CD4-positive, alpha-beta T cell (primary cell): ENCODE measurements around the gene KCNT2. TPM values are rescaled to one million over a fixed set of nuclear protein-coding genes. Genes with fewer than 3 reads are reported as not detected.

Source experiments
- ATAC-seq: fragments of 200-7000 bp; cut with Tn5 transposase; one replicate; pipeline ENCODE4 v1.10.0; 2022; ENCODE audit warnings: mild to moderate bottlenecking; ENCODE audit not compliant: poor library complexity
- CTCF ChIA-PET: fragments of 350-600 bp; sonication (Branson Sonifier 250); formaldehyde crosslinking; loops from one replicate; lab custom pipeline; 2021; ENCODE audit warnings: antibody characterized with exemption, inconsistent platforms; lab: Charles Lee
- POLR2A ChIA-PET: fragments of 350-600 bp; sonication (Branson Sonifier 250); formaldehyde crosslinking; loops from one replicate; lab custom pipeline; 2021; ENCODE audit warnings: antibody characterized with exemption, inconsistent platforms; lab: Charles Lee
- DNase-seq, 14 experiments: peaks; one replicate each; pipeline ENCODE4 v3.0.0-alpha.2; 2013 to 2020; ENCODE audit warnings: mixed read lengths in 2 of 14
- H3K27ac ChIP-seq, 2 donors: one replicate each; pipeline versions ENCODE4 v1.5.1 to v1.7.0; 2013; ENCODE audit warnings: low read length in 2 of 2, low read depth in 1 of 2, mild to moderate bottlenecking in 1 of 2
- H3K27me3 ChIP-seq, 2 experiments: 1 replicate in 1 of 2; 2 replicates in 1 of 2; pipeline versions ENCODE4 v1.6.1 to v1.7.0; 2013; ENCODE audit warnings: low read length in 2 of 2, control low read depth in 1 of 2, mild to moderate bottlenecking in 1 of 2, moderate library complexity in 1 of 2; ENCODE audit not compliant: insufficient read depth in 2 of 2, control insufficient read depth in 1 of 2
- H3K36me3 ChIP-seq: one replicate; pipeline ENCODE4 v1.6.1; 2013; ENCODE audit warnings: low read length, control low read depth; ENCODE audit not compliant: insufficient read depth
- H3K4me1 ChIP-seq: one replicate; pipeline ENCODE4 v1.6.1; 2013; ENCODE audit warnings: low read length, control low read depth; ENCODE audit not compliant: insufficient read depth
- H3K4me3 ChIP-seq: one replicate; pipeline ENCODE4 v1.5.1; 2013; ENCODE audit warnings: mild to moderate bottlenecking, low read length, moderate library complexity
- H3K9me3 ChIP-seq, 2 experiments: 1 replicate in 1 of 2; 2 replicates in 1 of 2; pipeline versions ENCODE4 v1.6.1 to v1.7.0; 2013; ENCODE audit warnings: low read length in 2 of 2, mild to moderate bottlenecking in 2 of 2, control low read depth in 1 of 2, moderate library complexity in 1 of 2; ENCODE audit not compliant: control insufficient read depth in 1 of 2, insufficient read depth in 1 of 2
- H3K27ac Mint-ChIP-seq: one replicate; pipeline ENCODE4 v1.8.0; 2020; ENCODE audit warnings: mixed read lengths
- H3K27me3 Mint-ChIP-seq: one replicate; pipeline ENCODE4 v1.8.0; 2021; ENCODE audit warnings: mixed read lengths
- H3K36me3 Mint-ChIP-seq: one replicate; pipeline ENCODE4 v1.8.0; 2021; ENCODE audit warnings: low read depth, mixed read lengths
- H3K4me1 Mint-ChIP-seq: one replicate; pipeline ENCODE4 v1.8.0; 2021; ENCODE audit warnings: low read depth, mixed read lengths
- H3K4me3 Mint-ChIP-seq: one replicate; pipeline ENCODE4 v1.8.0; 2020; ENCODE audit warnings: mild to moderate bottlenecking, mixed read lengths
- H3K9me3 Mint-ChIP-seq: one replicate; pipeline ENCODE4 v1.8.0; 2020; ENCODE audit warnings: mixed read lengths
- CTCF ChIP-seq: fragments of 200-600 bp; IDR thresholded peaks from one replicate; pipeline ENCODE4 v1.8.0; 2022; ENCODE audit warnings: antibody characterized with exemption, mild to moderate bottlenecking
- intact Hi-C, 2 experiments: fragments of 100-400 bp; cut with DNase I in 1 of 2; cut with micrococcal nuclease in 1 of 2; formaldehyde crosslinking; loops; one replicate each; pipeline versions ENCODE4 v1.15.1 to v1.9.0; 2023 to 2025; cut with DNase I, micrococcal nuclease
- total RNA-seq, 174 experiments: library from RNA in 2 of 174; stranded (reverse) in 2 of 174; gene quantifications; one replicate each; pipeline ENCODE4 v1.2.3 and lab custom pipeline; 2021 to 2026

KCNT2 gene
- total RNA-seq, 2 experiments from 2014 or later: not detected

DNA sequence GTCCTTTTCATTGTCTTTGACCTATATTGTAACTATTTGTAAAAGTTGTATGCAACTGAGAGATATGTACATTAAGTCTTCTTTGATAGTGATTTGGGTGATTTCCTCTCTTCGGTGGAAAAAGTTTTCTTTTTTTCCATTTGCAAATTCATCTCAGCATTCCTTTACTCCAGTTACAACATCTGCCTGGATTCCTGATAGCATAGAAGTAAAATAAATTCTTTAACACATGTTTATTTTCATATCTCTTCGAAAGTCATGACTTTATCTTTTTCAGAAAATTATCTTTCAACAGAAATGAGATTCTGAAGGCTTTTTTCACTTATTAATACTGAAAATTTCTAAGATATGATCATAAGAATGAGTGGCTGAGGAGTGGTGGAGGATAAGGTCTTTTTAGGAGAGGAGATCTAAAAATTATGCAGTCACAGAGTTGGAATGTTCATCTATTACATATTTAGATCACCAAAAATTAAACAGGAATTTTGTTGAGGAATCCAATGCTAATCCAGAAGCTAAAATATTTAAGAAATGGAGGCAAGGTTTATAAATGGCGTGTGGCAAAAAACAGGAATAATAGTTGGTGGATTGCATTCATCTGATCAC lies 400.5 kb downstream of the KCNT2 start:
- no peaks in the 10 kb centered on the region for H3K36me3 Mint-ChIP-seq
- Histone ChIP-seq H3K27me3 (no peaks in the 10 kb centered on the region), H3K27ac (no peak overlapping the region), H3K36me3 (no peaks in the 10 kb centered on the region), H3K4me1 (no peaks in the 10 kb centered on the region), H3K4me3 (no peak overlapping the region), H3K9me3 (no peaks in the 10 kb centered on the region)
- intact Hi-C loops: no loop called here
- no peak overlapping the region for H3K4me3 Mint-ChIP-seq
- H3K9me3 Mint-ChIP-seq: peaks cover 3% of the 10 kb centered on the region
- ChIA-PET CTCF (no interaction called here), POLR2A (no interaction called here)
- H3K27me3 Mint-ChIP-seq: no peaks in the 10 kb centered on the region
- TF ChIP-seq CTCF: no peak
- no peak overlapping the region for H3K27ac Mint-ChIP-seq
- DNase-seq: no peak
- H3K4me1 Mint-ChIP-seq: no peaks in the 10 kb centered on the region
- no peak for ATAC-seq

DNA sequence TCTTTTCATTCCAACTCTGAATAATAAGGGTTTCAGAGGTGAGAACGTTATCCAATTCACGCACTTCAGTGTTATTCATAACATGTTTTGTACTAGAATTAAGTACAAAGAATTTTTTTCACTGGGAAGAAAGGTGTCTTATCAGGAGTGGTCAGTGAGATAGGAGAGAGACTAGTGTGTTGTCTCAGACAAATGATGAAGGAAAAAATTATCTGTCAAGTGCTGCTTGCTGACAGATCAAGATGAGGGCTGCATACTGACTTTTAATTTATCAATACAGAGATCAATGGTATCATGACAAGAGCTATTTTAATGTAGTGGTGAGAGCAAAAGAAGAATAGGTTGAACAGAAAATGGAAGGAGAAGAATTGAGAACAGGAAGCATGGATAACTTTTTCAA lies 402.4 kb downstream of the KCNT2 start:
- no peak for DNase-seq
- no peak overlapping the region for H3K4me3 Mint-ChIP-seq
- H3K36me3 Mint-ChIP-seq: no peaks in the 10 kb centered on the region
- H3K9me3 Mint-ChIP-seq: peaks cover 3% of the 10 kb centered on the region
- Histone ChIP-seq H3K27me3 (no peaks in the 10 kb centered on the region), H3K4me1 (no peaks in the 10 kb centered on the region), H3K9me3 (no peaks in the 10 kb centered on the region), H3K27ac (no peak overlapping the region), H3K36me3 (no peaks in the 10 kb centered on the region), H3K4me3 (no peak overlapping the region)
- ChIA-PET POLR2A (no interaction called here), CTCF (no interaction called here)
- TF ChIP-seq CTCF: no peak
- no peak for ATAC-seq
- intact Hi-C loops: no loop called here
- H3K27ac Mint-ChIP-seq: no peak overlapping the region
- H3K27me3 Mint-ChIP-seq: no peaks in the 10 kb centered on the region
- H3K4me1 Mint-ChIP-seq: no peaks in the 10 kb centered on the region

- CTCF ChIA-PET: no interaction called here
- H3K36me3 ChIP-seq: no peaks in the 10 kb centered on the region
- peaks cover 0 to 3% of the 10 kb centered on the region in 2 experiments for H3K9me3 ChIP-seq
- Mint-ChIP-seq H3K36me3 (no peaks in the 10 kb centered on the region), H3K4me3 (no peak overlapping the region), H3K27me3 (peaks cover 7% of the 10 kb centered on the region), H3K27ac (no peak overlapping the region), H3K9me3 (peaks cover 4% of the 10 kb centered on the region), H3K4me1 (no peaks in the 10 kb centered on the region)
- no peaks in the 10 kb centered on the region for H3K4me1 ChIP-seq
- H3K4me3 ChIP-seq: no peak overlapping the region
- no peak overlapping the region for H3K27ac ChIP-seq
- no peak for ATAC-seq
- no peak for TF ChIP-seq CTCF
- POLR2A ChIA-PET: no interaction called here
- no peaks in the 10 kb centered on the region for H3K27me3 ChIP-seq
- no peak for DNase-seq
- intact Hi-C loops: no loop called here
These were observed 411.8 kb downstream of the KCNT2 start for GRCh38 chr1:196196486-196196885.
